HG03565 (cell line): ENCODE data around the gene KDM1A.

Experiments
- ATAC-seq: cut with Tn5 transposase; IDR thresholded peaks from one replicate; pipeline ENCODE4 v1.9.1; 2021; ENCODE audit warnings: mild to moderate bottlenecking, moderate library complexity; ENCODE audit not compliant: unreplicated experiment

Gene KDM1A

DNA sequence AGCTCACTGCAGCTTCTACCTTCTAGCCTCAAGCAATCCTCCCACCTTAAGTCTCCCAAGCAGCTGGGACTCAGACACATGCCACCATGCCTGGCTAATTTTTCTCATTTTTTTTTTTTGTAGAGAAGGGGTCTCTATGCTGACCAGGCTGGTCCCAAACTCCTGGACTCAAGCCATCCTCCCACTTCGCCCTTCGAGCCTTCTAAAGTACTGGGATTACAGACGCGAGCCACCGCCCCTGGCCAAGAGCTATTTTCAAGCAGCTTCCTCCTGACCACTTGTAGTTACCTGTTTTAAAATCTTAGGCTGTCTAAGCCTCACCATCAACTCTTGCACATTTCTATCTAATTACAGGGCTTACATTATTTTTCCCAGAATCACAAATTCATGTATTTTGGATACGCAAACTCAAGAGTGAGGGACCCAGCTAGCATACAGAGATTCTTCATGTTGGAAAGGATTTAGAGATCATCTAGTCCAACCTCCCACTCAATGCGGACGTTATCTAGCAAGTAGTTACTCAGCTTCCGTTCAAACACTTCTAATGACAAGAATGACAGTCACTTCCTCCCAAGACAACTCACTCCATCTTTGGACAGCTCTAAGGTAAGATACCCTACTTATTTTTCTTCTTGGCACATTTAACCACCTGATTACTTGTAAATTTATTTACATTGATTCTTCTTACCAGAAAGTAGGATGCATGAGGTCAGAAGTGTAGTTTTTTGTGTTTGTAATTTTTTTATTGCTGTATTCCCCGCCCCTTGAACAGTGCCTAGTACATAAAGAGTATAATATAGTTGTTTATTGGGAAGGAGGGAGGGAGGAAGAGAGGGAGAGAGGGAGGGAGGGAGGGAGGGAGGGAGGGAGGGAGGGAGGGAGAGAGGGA is 84.0 kb downstream of the KDM1A start:
- no peak for ATAC-seq

DNA sequence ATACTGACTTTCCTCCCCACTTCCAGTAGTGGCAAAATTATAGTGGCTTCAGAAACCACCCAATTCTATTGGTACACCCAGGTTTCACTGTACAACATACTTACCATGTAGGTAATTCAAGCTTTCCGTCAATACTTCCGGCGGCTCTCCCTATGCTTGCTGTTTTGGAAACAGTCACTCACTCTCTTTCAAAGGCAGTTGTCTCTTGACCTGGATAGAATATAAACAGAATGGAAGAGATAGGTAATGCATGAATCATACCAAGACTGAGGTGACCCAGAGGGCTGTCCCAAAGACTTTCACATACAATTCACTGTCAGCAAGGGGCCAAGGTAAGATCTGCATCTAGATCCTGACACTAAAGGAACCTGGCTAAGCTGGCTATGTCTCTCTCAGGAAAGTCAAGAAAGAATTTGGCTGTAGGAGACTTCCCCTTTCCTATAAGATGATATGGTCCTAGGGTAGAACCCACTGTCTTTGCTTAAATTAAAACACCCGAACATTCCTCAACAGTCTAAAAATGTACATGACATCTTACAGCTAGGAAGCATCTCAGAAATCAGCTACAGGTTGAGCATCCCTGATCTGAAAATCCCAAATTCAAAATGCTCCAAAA is 89.8 kb downstream of the KDM1A start:
- ATAC-seq = no peak

DNA sequence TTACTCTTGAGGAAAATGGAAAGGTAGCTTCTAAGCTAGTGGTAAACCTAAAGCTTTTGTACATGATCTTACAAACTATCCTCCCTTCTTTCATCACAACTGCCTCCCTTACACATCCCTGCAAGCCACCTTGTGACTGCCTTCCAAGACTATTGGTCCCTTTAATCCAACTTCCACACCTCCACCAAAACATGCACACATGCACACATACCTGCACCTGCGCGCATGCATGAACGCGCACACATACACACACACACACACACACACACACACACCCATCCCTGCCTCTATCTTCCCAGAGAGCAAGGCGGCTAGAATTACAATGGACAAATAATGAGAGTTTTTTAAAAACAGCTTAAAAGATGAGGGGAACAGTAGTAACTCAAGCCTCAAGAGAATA is 91.1 kb downstream of the KDM1A start:
- ATAC-seq = no peak

DNA sequence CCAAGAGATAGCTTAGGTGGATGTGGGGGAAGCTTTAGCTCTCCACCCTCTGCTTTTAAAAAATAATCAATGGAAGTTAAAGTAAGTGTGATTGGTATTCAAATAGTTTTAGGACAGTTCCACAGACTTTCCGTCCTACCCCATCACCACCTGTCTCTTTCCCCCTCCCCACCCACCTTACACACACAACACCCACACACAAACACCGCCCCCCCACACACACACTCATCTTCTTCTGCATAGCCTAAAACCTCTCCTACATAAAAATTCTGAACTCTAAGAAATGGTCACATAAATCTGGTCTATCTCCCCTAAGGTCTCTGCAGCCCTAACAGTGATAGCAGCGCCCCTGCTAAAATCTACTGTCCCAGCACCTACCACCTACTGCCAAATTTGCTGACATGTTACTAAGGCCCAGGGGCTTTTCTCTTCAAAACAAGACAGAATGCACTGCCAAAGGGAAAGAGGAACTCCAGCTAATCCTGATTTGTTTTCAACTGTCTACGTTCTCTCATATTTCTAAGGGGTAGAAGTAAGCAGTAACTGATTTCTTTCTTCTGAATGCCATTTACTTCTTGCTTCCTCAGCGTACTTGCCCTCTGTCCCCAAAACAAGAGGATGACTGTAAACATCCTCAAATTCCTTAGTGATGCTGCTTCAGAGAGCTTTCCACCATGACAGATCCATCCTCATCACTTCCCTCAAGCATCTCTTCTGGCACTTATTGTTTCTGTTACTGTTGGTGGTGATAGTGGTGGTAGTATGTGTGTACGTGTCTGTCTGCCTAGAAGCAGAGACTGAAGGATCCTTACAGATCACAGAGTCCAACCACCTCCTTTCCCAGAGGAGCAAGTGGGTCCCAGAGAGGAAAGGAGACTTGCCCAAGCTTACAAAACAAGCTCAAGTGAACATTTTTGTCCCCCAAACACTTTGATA is 92.6 kb downstream of the KDM1A start:
- no peak for ATAC-seq

DNA sequence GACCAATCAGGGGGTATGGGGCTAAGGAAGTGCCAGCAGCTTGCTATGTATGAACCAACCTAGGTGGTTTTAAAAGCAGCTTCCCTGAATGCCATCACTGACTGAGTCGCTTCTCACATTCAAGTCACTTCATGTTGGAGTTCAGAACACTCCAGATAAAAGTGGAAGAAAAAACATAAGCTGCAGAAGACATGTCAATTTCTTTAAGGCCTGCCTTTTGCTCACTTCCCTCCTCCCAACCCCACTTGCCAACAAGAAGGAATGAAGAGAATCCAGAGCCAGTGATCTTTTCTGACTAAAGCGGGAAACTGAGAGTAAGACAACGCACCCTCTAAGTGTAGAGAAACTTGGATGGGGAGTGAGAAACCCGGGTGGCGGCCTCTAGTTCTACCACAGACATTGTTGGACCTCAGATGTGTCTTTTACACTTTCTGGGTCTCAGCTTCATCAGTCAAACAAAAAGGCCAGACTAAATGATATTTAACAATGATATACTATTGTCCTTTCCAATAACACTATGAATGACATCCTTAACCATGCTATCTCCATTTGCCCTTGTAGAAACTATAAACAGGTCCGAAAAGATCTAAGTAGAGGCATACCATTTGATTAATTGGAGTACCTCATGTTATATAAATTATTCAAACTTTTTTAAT is 95.3 kb downstream of the KDM1A start:
- no peak for ATAC-seq

DNA sequence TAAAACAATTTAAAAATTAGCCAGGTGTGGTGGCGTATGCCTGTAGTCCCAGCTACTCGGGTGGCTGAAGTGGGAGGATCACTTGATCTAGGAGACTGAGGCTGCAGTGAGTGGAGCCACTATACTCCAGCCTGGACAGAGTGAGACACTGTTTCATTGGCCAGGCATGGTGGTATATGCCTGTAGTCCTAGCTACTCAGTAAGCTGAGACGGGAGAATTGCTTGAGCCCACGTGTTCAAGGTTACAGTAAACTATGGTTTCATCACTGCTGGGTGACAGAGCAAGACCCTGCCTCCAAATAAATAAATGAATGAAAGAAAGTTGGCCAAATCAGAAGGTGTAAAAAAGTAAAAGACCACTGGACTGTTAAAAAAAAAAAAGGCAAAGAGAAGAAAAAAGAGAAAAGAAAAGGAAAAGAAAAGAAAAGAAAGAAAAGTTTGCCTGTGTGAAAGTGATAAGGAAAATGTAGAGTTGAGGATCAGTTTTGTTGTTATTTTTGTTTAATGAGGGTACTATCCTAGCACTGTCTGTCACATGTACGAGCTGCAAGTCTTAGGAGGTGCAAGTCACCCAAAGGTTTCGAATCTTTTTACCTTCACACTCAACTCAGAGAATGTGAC is 97.1 kb downstream of the KDM1A start:
- no peak for ATAC-seq

DNA sequence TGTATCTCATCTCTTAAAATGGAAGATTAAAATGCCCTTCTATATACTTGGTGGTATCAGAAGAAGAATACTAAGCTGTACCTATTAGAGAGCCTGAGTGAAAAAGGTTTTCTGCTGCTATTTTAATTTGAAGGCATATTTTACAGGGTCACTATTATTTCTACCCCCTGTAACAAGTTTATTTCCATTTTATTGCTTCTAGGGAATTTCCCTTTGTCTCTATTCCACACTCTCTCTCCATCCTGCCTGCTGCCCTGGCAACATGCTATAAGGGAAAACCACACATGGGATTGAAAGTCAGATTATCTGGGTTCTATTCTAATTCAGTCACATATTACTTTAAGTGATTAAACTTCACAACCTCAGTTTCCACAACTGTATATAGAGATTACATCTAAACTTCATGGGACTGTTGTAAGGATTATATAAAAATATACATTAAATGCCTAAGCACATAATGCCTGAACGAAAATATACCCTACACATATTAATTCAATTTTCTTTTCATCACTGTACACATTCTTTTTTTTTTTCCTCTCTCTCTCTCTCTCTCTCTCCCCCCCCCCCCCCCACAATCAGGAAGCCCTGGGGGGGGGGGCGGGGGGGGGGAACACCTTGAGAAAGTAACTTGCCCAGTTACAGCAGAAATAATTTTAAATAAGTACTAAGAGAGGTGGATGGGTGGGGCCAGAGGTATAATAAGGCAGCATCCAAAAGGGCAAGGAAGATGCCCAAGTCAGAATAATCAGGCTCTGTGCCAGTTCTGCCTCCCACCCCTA is 97.8 kb downstream of the KDM1A start:
- ATAC-seq = no peak

DNA sequence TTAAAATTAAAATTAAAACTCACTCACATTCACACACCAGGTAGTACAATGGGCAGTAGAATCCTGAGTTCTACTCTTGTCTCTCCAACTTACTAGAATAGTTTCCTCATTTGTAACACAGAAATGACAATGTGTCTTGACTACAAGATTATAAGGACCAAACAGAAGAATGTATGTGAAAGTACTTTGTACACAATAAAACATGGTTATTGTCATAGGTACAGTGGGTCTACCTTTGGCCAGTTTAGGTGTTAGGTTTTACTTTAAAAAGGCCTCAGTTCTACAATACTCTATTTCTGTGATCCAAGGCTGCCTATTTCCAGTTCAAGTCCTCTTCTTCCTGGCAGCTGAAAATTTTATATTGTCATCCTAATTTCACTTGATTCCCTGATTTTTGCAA is 99.1 kb downstream of the KDM1A start:
- ATAC-seq = no peak

DNA sequence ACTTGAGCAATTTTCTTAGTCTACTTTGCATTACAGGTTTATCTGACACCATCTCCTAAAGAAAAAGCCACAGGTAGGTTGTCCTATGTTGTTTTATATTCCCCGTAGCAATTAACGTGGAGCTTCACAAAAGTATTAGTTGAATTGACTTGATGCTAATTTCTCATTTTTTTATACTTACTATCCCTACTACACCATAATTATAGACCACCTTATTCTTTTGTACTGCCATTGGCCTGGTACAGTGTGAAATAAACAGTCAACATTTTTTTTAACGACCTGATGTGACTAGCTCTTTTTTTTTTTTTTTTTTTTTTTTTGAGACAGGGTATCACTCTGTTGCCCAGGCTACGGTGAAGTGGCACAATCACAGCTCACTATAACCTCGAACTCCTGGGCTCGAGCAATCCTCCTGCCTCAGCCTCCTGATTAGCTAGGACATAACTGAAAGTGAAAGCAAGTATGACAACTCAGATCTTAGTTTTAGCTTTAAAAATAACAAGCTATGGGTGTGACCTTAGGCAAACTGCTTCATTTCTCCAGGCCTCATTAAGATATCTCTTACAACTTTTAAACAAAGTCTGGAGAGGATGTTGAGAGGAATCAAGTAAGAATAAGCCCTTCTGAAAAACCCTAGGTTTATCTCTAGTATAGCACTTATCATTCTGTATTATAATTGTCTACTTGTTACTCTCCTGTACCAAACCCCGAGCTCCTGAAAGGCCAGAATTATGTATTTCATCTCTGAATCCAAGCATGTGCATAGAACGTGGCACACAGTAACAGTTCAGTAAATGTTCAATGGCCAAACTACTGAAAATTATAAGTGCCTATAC is 99.9 kb downstream of the KDM1A start:
- no peak for ATAC-seq

DNA sequence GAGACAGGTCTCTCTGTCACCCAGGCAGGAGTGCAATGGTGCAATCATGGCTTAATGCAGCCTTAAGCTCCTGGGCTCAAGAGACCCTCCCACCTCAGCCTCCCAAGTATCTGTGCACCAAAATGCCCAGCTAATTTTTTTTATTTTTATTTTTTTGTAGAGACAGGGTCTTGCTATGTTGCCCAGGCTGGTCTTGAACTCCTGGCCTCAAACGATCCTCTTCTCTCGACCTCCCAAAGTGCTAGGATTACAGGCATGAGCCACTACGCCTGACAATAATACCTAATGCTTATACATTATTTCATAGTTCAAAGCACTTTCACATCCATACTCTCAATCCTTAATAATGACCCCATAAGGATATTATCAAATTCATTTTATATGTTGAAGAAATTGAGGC is 101.1 kb downstream of the KDM1A start:
- ATAC-seq = no peak

DNA sequence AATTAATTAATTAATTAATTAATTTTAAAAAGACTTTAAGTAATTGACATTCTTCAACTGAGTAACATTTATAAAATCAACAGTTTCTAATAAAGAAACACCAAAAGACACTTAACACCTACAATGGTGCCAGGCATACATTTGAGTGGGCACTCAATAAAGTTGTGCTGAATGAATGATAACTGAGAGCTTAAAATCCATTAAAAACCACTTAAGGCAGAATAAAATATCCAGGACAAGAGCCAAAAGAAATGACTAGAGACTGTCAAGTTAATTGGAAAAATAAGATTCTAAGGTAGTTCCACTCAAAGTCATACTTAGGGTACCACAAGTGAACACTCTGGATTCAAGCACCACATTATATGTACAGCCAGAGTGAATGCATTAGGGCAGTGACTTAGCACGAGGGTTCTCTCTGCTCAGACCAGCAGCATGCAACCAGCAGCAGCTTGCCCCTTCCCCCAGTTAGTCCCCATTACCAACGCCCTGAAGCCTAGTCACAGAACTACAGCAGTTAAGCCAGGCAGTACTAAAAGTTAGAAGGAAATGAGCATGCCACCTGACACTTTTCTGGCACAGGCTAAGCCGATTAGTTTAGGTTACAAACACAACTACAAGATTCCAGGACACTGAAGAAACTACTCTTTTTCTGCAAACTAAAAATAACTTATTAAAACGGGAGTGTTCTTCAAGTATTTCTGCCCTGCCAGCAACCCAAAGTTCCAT is 102.9 kb downstream of the KDM1A start:
- ATAC-seq = no peak

DNA sequence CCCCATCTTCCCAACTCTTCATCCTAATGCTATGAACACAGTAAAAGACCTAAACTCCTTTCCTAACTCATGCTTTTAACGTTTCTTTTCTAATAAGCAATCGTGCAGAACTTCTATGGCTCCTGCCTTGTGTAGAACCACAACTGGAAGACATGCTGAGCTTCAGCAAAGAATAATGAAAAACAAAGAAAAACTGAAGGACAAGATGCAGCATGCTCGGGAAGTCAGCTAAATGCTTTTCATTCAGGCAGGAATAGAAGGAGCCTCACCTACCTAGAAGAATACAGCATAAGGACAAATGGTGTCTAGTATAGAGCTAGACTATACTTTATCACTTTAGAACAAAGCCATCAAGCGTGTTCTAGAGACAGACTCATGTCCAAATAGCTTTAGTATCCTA is 103.5 kb downstream of the KDM1A start:
- no peak for ATAC-seq

DNA sequence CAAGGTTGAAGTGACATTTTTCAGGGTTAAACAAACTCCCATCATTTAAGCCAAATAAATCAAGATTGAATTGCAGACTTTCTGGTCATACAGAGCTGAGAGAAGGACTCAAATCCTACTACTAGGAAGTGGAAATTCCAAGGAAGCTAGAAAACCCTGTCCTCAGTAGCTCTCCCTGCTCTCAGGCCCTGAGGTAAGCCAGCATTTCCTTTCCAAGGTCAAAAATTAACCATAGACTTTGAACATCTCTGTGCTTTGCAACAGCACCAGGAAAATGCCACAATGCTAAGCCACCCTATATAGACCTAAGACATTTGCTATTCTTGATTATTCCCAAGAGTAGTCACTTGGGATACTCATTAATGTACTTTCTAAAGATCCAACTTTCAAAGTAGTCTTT is 104.3 kb downstream of the KDM1A start:
- no peak for ATAC-seq

DNA sequence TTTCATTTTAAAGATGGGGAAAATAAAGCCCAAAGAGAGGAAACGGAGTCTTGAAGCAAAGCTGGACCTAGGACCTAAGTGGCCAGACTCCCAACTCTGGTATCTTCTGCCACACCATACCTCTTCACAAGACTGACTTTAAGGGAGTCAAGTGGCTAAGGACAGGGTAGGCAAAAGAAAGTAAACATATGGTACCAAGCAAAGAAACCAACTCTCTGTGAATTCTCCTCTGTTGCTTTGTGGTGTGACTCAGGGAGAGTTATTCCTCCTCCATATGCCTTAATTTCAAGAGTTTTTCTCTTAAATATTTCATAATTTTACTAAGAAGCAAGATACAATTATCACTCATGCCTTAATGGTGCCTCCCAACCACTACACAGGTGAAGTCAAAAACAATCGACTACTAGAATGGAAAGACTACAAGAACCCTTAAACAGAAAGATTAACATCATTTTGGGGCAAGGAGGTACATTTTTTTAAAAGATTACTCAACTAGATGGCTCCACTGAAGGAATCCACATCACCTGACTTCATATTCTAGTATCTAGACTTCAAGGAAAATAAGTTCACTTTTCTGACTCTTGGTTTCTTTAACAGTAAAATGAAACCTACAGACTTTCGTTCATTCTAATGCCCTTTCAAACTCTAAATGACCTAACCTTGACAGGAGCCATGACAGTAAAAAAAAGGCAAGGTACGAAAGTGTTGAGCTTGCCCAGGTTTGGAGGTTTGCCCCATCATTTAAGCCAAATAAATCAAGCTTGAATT is 105.2 kb downstream of the KDM1A start:
- ATAC-seq = no peak

DNA sequence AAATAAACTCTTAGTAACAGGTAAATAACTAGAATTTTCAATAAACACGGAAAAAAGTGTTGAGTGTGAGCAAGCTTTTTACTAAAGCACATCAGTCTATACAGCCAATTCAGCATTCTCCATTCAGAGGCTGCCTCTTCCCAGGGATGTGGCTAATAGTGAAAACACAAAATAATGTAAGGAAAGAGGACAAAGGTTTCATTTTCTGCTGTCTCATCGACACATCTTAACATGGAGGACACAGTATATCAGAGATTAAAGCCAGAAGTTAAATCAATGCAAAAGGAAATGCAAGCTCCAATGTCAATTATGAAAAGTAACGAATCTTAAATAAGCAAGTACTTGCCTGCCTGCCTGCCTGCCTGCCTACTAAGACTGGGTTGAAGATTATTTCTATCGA is 106.2 kb downstream of the KDM1A start:
- ATAC-seq = no peak

DNA sequence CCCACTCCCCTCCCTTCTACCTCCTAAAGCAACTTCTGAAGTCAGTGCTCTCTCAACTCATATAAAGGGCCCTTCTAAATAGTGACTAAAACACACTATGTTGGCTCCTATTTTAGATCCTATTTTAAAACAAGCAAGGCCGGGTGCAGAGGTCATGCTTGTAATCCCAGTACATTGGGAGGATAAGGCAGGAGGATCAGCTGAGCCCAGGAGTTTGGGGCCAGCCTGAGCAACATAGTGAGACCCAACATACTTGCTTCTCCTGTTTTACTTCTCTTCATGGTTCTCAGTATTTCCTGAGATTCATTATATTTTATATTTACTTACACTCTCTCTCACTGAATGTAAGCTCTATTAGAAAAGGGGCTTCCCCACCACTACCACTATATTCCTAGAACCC is 106.9 kb downstream of the KDM1A start:
- no peak for ATAC-seq

DNA sequence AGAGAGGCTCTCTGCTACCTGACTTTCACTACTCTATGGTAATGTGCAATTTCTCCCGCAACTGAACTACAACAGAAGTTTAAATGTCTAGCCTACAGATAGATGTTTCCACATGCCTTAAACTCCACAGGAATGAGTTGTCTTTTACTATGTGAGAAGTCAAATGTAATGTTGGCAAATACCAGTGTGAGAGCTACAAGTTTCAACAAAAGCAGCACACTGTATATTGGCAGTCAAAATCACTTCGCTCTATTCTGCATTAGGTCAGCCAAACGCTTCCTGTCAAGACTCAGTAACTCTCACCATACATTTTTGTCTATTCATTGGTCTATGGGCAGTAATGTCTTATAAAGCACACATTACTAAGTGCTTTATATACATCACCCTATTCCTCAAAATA is 107.5 kb downstream of the KDM1A start:
- no peak for ATAC-seq
